HepG2 (cell line): ENCODE measurements around the gene AARS1. TPM values are rescaled to one million over a fixed set of nuclear protein-coding genes. Genes with fewer than 3 reads are reported as not detected.

Source experiments
- ATAC-seq: fragments of 200-7000 bp; cut with Tn5 transposase; 3 replicates; pipeline ENCODE4 v1.9.1; 2020; ENCODE audit warnings: mild to moderate bottlenecking, moderate library complexity
- BruUV-seq: library from RNA; stranded (reverse); fragments of 400-500 nt; replicated peaks from 2 replicates; lab custom pipeline; 2021; lab: Mats Ljungman, UMichigan
- CTCF ChIA-PET: fragments of 300-600 bp; formaldehyde crosslinking; extraction: SDS; loops from one replicate; lab custom pipeline; 2021; ENCODE audit warnings: low total read pairs, inconsistent platforms, low intra/inter-chr PET ratio; lab: Yijun Ruan, JAX
- POLR2A ChIA-PET: fragments of 350-600 bp; sonication (Branson Sonifier 250); formaldehyde crosslinking; loops from one replicate; lab custom pipeline; 2020; ENCODE audit warnings: antibody characterized with exemption, inconsistent platforms; lab: Yijun Ruan, JAX
- DNase-seq: peaks from one replicate; pipeline ENCODE4 v3.0.0-alpha.2; 2015; ENCODE audit warnings: low spot score
- FAIRE-seq: peaks from 3 replicates; lab custom pipeline; 2011; peaks lifted over from hg19 to GRCh38; lab: Jason Lieb, UNC
- H2AFZ ChIP-seq: one replicate; pipeline ENCODE4 v1.6.1; 2011; ENCODE audit warnings: low read length, inconsistent platforms
- H3K27ac ChIP-seq: fragments of 300-600 bp; 3 replicates; pipeline ENCODE4 v1.8.0; 2011; ENCODE audit warnings: mixed run types, mild to moderate bottlenecking, mixed read lengths, low read length, inconsistent platforms; ENCODE audit not compliant: insufficient read depth; ENCODE audit errors: extremely low read length
- H3K27me3 ChIP-seq, 2 experiments: fragments of 200-600 bp in 1 of 2; 2 replicates in 1 of 2; 3 replicates in 1 of 2; pipeline versions ENCODE4 v1.6.0 to v1.8.0; 2011; ENCODE audit warnings: low read length in 2 of 2, mild to moderate bottlenecking in 2 of 2, moderate library complexity in 2 of 2, inconsistent platforms in 1 of 2; ENCODE audit not compliant: insufficient read depth in 2 of 2, control insufficient read depth in 1 of 2
- H3K36me3 ChIP-seq, 2 experiments: fragments of 200-600 bp in 1 of 2; replicated peaks in 1 of 2; 2 replicates in 1 of 2; 3 replicates in 1 of 2; pipeline versions ENCODE4 v1.5.1 to v1.8.0; 2011; ENCODE audit warnings: low read length in 2 of 2, inconsistent platforms in 1 of 2; ENCODE audit not compliant: insufficient read depth in 2 of 2, control insufficient read depth in 1 of 2
- H3K4me1 ChIP-seq: 2 replicates; pipeline ENCODE4 v1.5.1; 2012; ENCODE audit warnings: low read length, inconsistent platforms; ENCODE audit not compliant: insufficient read depth
- H3K4me2 ChIP-seq: 2 replicates; pipeline ENCODE4 v1.6.0; 2011; ENCODE audit warnings: low read depth, low read length, inconsistent platforms
- H3K4me3 ChIP-seq, 3 experiments: fragments of 200-600 bp in 1 of 3; sonication (generic), shearing (Covaris generic) in 1 of 3; replicated peaks in 1 of 3; 2 replicates each; pipeline ENCODE4 v1.5.1; 2011 to 2016; ENCODE audit warnings: low read length in 3 of 3, inconsistent platforms in 2 of 3, low read depth in 2 of 3, mild to moderate bottlenecking in 2 of 3, control low read depth in 1 of 3, mixed read lengths in 1 of 3; ENCODE audit not compliant: insufficient read depth in 1 of 3
- H3K79me2 ChIP-seq: one replicate; pipeline ENCODE4 v1.6.1; 2011; ENCODE audit warnings: low read length, inconsistent platforms; ENCODE audit not compliant: insufficient read depth
- H3K9ac ChIP-seq: 2 replicates; pipeline ENCODE4 v1.6.0; 2011; ENCODE audit warnings: mild to moderate bottlenecking, low read depth, low read length, inconsistent platforms; ENCODE audit not compliant: insufficient read depth
- H3K9me3 ChIP-seq: 2 replicates; pipeline ENCODE4 v1.5.1; 2012; ENCODE audit warnings: mild to moderate bottlenecking, low read length
- H4K20me1 ChIP-seq: 2 replicates; pipeline ENCODE4 v1.6.0; 2011; ENCODE audit warnings: inconsistent platforms, mild to moderate bottlenecking, low read length, moderate library complexity; ENCODE audit not compliant: insufficient read depth
- AHR ChIP-seq: IDR thresholded peaks from 2 replicates; pipeline ENCODE4 v1.6.1; 2018; ENCODE audit warnings: missing genetic modification reagents, missing compliant biosample characterization
- GFI1 ChIP-seq: sonication (generic); formaldehyde crosslinking; IDR thresholded peaks from 2 replicates; pipeline ENCODE4 v1.5.0; 2020; ENCODE audit warnings: missing genetic modification reagents, mild to moderate bottlenecking, borderline replicate concordance
- ISL2 ChIP-seq: sonication (generic); formaldehyde crosslinking; IDR thresholded peaks from 2 replicates; pipeline ENCODE4 v1.5.0; 2020; ENCODE audit warnings: missing genetic modification reagents
- RAD21 ChIP-seq: fragments of 450-650 bp; formaldehyde crosslinking; IDR thresholded peaks from 2 replicates; pipeline ENCODE4 v1.5.0; 2020; ENCODE audit warnings: mild to moderate bottlenecking
- SAFB2 ChIP-seq: sonication (generic); formaldehyde crosslinking; IDR thresholded peaks from 2 replicates; pipeline ENCODE4 v1.5.1; 2020; ENCODE audit warnings: missing genetic modification reagents, low read depth, mild to moderate bottlenecking, borderline replicate concordance
- SMC3 ChIP-seq: IDR thresholded peaks from 2 replicates; pipeline ENCODE4 v1.6.1; 2011; ENCODE audit warnings: low read length, improper control_type of control experiment
- STAG1 ChIP-seq: sonication (generic); formaldehyde crosslinking; IDR thresholded peaks from 2 replicates; pipeline ENCODE4 v1.4.0; 2020; ENCODE audit warnings: missing genetic modification reagents
- ZNF563 ChIP-seq: sonication (generic); formaldehyde crosslinking; IDR thresholded peaks from 2 replicates; pipeline ENCODE4 v1.8.0; 2022; ENCODE audit warnings: mild to moderate bottlenecking, moderate library complexity, missing genetic modification reagents
- WGBS: methylation state at CpG from one replicate; pipeline ENCODE4 v1.1.6; 2017; ENCODE audit warnings: low lambda C conversion rate; 5-methylcytosine and 5-hydroxymethylcytosine counted together
- in situ Hi-C: cut with HindIII; loops from 2 replicates; pipeline ENCODE4 v1.10.0; 2017; ENCODE audit warnings: low pct_unique_long_range_greater_than_20kb; ENCODE audit not compliant: extremely low pct_ligation_motif_present
- intact Hi-C: fragments of 100-400 bp; cut with micrococcal nuclease; formaldehyde crosslinking; loops from one replicate; pipeline ENCODE4 v1.10.0; 2022; ENCODE audit not compliant: unreplicated experiment
- polyA plus RNA-seq, 8 experiments: library from polyadenylated mRNA; depleted of rRNA in 3 of 8; stranded (reverse) in 7 of 8; unstranded in 1 of 8; fragments of >200 nt; fragmentation: Illumina TruSeq in 4 of 8; extraction: Trizol in 4 of 8; gene quantifications; 2 replicates each; pipeline versions ENCODE4 v1.2.1 to v1.2.3, GENCODE V29; 2011 to 2016; ENCODE audit warnings: low read depth in 4 of 8, missing spikeins in 1 of 8, mixed read lengths in 1 of 8; ENCODE audit not compliant: insufficient read depth in 1 of 8
- total RNA-seq, 5 experiments: library from RNA; depleted of rRNA; stranded (reverse); fragments of >200 nt; fragmentation: Illumina TruSeq; extraction: Trizol; gene quantifications; 2 replicates each; pipeline ENCODE4 v1.2.3, GENCODE V29; 2016; ENCODE audit warnings: low read depth in 1 of 5
- TF ChIP-seq, protein P1 (sequence below): sonication (generic); formaldehyde crosslinking; IDR thresholded peaks from 2 replicates; pipeline ENCODE4 v1.4.0; 2020; ENCODE audit warnings: missing genetic modification reagents
- TF ChIP-seq, protein P2 (sequence below): sonication (generic); formaldehyde crosslinking; IDR thresholded peaks from 2 replicates; pipeline ENCODE4 v1.5.1; 2020; ENCODE audit warnings: mild to moderate bottlenecking, missing genetic modification reagents, moderate library complexity
- TF ChIP-seq, protein P3 (sequence below): IDR thresholded peaks from 2 replicates; pipeline ENCODE4 v1.6.1; 2012; ENCODE audit warnings: low read length, improper control_type of control experiment

Gene AARS1
- total and polyA plus RNA-seq, 2 of the 13 experiments (the other 11 are each of a cell fraction or from before 2014, with no cell fraction given), result 107 to 132 TPM

DNA sequence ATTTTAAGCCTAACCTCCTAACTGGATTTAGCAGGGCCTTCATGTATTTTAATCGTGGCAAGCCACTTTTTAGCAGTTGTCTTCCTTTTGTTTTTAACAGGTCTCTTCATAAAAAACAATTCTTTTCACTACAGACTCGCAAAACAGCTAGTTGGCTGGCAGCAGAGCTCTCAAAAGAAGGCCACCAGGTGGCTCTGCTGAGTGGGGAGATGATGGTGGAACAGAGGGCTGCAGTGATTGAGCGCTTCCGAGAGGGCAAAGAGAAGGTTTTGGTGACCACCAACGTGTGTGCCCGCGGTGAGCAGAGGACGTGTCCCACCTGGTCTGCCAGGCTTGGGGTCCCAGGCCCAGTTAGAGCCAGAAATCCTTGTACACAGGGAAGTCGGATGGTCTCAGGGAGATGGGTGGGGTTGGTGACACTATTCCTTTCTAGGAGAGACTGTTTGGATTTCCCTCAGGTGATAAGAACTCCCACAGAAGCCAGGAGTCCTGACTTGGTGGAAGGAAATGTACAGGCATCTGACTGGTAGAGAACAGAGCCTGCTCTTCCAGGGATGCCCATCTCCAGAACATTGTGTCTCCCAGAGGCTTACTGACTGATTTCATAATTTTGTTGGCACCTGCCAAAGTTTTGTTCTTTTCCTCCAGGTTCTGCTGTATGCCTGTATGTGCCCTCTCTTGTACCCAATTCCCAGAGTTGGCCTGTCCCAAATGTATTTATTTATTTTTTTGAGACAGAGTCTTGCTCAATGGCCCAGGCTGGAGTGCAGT is 42.5 kb upstream of the AARS1 start:
- H3K27me3 ChIP-seq, result no peaks in the 10 kb centered on the region
- H3K27ac ChIP-seq, result no peak overlapping the region
- in situ Hi-C loops, result no loop called here
- no peak overlapping the region for H2AFZ ChIP-seq
- intact Hi-C loops, result no loop called here
- H3K4me1 ChIP-seq, result no peaks in the 10 kb centered on the region
- no peak overlapping the region for H3K4me2 ChIP-seq
- 78% methylated on average over 9 of the region's 9 CpGs for WGBS
- no peak overlapping the region for H3K9ac ChIP-seq
- ChIA-PET POLR2A (interaction anchor here (0.6 to 1.3 kb wide), 3 partner anchors 15 to 43 kb away, joined by 3 to 5 read pairs (median 3); partner anchors contain the start of gene DDX19A), CTCF (no interaction called here)
- no TSS peak for BruUV-seq
- H3K4me3 ChIP-seq, result no peak overlapping the region
- no peaks in the 10 kb centered on the region for H3K79me2 ChIP-seq
- no peaks in the 10 kb centered on the region for H3K9me3 ChIP-seq
- ATAC-seq, result peak; percentile 81
- H4K20me1 ChIP-seq, result no peaks in the 10 kb centered on the region
- DNase-seq, result no peak
- no peak for FAIRE-seq
- H3K36me3 ChIP-seq, result peaks cover 30 to 54% of the 10 kb centered on the region in 2 experiments
- TF ChIP-seq ISL2 (CRISPR knock-in tag) (no peak), SMC3 (peak; percentile 51; the same call in 1 of the 2 replicates), STAG1 (CRISPR knock-in tag) (peak; percentile 56), SAFB2 (CRISPR knock-in tag) (no peak), AHR (no peak), RAD21 (peak; percentile 46), ZNF563 (CRISPR knock-in tag) (no peak), GFI1 (CRISPR knock-in tag) (peak; percentile 99)
- TF ChIP-seq, protein P1, sequence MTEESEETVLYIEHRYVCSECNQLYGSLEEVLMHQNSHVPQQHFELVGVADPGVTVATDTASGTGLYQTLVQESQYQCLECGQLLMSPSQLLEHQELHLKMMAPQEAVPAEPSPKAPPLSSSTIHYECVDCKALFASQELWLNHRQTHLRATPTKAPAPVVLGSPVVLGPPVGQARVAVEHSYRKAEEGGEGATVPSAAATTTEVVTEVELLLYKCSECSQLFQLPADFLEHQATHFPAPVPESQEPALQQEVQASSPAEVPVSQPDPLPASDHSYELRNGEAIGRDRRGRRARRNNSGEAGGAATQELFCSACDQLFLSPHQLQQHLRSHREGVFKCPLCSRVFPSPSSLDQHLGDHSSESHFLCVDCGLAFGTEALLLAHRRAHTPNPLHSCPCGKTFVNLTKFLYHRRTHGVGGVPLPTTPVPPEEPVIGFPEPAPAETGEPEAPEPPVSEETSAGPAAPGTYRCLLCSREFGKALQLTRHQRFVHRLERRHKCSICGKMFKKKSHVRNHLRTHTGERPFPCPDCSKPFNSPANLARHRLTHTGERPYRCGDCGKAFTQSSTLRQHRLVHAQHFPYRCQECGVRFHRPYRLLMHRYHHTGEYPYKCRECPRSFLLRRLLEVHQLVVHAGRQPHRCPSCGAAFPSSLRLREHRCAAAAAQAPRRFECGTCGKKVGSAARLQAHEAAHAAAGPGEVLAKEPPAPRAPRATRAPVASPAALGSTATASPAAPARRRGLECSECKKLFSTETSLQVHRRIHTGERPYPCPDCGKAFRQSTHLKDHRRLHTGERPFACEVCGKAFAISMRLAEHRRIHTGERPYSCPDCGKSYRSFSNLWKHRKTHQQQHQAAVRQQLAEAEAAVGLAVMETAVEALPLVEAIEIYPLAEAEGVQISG (CRISPR knock-in tag), result no peak
- TF ChIP-seq, protein P2, sequence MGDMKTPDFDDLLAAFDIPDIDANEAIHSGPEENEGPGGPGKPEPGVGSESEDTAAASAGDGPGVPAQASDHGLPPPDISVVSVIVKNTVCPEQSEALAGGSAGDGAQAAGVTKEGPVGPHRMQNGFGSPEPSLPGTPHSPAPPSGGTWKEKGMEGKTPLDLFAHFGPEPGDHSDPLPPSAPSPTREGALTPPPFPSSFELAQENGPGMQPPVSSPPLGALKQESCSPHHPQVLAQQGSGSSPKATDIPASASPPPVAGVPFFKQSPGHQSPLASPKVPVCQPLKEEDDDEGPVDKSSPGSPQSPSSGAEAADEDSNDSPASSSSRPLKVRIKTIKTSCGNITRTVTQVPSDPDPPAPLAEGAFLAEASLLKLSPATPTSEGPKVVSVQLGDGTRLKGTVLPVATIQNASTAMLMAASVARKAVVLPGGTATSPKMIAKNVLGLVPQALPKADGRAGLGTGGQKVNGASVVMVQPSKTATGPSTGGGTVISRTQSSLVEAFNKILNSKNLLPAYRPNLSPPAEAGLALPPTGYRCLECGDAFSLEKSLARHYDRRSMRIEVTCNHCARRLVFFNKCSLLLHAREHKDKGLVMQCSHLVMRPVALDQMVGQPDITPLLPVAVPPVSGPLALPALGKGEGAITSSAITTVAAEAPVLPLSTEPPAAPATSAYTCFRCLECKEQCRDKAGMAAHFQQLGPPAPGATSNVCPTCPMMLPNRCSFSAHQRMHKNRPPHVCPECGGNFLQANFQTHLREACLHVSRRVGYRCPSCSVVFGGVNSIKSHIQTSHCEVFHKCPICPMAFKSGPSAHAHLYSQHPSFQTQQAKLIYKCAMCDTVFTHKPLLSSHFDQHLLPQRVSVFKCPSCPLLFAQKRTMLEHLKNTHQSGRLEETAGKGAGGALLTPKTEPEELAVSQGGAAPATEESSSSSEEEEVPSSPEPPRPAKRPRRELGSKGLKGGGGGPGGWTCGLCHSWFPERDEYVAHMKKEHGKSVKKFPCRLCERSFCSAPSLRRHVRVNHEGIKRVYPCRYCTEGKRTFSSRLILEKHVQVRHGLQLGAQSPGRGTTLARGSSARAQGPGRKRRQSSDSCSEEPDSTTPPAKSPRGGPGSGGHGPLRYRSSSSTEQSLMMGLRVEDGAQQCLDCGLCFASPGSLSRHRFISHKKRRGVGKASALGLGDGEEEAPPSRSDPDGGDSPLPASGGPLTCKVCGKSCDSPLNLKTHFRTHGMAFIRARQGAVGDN, result peak; percentile 28; the same call in 1 of the 2 replicates
- TF ChIP-seq, protein P3, sequence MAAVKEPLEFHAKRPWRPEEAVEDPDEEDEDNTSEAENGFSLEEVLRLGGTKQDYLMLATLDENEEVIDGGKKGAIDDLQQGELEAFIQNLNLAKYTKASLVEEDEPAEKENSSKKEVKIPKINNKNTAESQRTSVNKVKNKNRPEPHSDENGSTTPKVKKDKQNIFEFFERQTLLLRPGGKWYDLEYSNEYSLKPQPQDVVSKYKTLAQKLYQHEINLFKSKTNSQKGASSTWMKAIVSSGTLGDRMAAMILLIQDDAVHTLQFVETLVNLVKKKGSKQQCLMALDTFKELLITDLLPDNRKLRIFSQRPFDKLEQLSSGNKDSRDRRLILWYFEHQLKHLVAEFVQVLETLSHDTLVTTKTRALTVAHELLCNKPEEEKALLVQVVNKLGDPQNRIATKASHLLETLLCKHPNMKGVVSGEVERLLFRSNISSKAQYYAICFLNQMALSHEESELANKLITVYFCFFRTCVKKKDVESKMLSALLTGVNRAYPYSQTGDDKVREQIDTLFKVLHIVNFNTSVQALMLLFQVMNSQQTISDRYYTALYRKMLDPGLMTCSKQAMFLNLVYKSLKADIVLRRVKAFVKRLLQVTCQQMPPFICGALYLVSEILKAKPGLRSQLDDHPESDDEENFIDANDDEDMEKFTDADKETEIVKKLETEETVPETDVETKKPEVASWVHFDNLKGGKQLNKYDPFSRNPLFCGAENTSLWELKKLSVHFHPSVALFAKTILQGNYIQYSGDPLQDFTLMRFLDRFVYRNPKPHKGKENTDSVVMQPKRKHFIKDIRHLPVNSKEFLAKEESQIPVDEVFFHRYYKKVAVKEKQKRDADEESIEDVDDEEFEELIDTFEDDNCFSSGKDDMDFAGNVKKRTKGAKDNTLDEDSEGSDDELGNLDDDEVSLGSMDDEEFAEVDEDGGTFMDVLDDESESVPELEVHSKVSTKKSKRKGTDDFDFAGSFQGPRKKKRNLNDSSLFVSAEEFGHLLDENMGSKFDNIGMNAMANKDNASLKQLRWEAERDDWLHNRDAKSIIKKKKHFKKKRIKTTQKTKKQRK, result no peak
